ENCODE data around the gene THBS3.
"Not testable (repeated sequence)": the region's sequence is repeated elsewhere in the genome, so short reads cannot be mapped to it uniquely, and the experiment has no call there.

GRCh38 chr1:155163785-155164184, 43.9 kb downstream of the THBS3 start:
- not testable (repeated sequence) for TF ChIP-seq CTCF (IDR thresholded peaks at IDR 0.05; ENCODE audit: poor library complexity, severe bottlenecking); TAF1 (IDR thresholded peaks at IDR 0.05; ENCODE audit: low read depth)

All from neural cell (in vitro differentiated cells).